Smooth muscle cell of the umbilical artery (primary cell): ENCODE data around the gene SPIRE1. TPM values are rescaled to one million over a fixed set of nuclear protein-coding genes. Genes with fewer than 3 reads are reported as not detected.

Source experiments
- total RNA-seq: library from RNA; depleted of rRNA; stranded (reverse); fragments of >200 nt; gene quantifications from 2 replicates; pipeline ENCODE4 v1.2.3, GENCODE V29; 2014

Gene SPIRE1
- 26.4 and 34.0 TPM in 2 replicates for total RNA-seq

DNA sequence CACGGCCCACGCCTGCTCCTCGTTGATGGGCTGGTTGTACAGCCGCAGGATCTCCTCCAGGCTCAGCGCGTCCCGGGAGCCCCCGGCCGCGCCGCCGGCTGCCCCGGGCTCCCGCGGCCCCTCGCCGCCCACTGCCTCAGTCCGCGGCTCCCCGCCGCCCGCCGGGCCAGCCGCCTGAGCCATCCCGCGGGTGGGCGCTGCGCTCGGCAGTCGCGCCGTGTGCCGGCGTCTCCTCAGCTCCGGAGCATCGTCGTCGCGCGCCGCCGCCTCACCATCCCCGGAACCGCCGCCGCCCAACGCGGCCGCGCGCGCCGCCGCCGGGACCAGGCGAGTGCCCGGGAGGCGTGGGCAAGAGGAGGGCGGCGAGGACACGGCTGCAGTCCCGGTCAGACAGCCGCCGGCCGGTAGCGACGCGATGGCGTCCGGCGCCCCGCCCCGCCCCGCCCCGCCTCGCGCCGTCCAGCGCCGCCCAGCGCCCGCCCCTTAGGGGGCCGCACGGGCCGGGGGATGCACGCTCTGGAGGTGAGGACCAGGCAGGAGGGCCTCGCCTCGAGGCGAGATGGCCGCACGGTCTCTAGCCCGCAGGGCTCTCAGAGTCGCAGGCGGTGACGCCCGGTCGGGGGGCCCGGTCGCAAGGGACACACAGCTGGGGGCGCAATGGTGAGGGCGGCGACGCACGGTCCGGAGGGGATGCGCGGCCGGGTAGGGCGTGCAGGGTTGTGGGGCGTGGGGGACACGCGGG is at the start of gene SPIRE1:
Gene SPIRE1, minus strand, starts transcription at position 424 of the 742 bp plus-strand sequence. Its CDS starts 241 bp downstream, at position 183.

DNA sequence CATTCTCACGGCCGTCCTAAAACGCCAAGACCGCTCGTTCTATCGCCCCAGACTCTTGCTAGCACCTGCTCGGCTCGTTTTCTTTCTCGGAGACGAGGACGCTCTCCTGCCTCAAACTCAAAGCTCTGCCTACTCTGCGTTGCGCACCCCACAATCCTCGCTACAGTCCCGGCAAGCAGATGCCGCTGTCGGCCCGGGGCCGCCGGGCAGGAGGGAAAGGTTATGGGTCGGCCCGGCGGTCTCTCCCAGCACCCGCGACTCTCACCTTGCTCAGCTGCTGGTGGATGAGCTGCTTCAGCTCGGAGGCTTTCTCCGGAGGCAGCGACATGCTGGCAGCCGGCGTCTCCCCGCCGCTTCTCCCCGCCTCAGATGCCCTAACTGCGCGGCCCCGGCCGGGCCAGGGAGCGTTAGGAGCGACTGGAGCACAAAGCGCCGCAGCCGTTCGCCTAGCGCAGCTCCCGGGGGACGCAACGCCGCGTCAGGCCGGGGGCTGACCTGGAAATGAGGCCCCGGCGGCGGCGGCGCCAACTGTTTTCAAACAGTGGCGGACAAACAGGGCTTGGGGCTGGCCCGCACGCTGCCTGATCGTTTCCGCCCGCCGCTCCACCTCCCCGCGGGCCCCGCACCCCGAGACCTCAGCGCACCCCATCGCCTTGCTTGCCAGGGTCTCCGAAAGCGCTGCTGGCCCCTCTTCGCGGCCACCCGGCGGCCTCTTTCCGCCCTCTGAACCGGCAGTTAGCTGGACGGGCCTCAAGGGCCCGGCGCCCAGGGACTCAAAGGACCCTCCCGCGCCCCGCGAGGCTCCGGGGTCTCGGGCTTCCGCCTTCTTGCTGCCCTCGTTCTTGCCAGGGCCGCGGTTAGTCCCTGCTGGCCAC is 44.6 kb upstream of the SPIRE1 start, which contains the start of the genes CEP76 and PSMG2:
Gene CEP76, minus strand, starts transcription at position 503 of the 875 bp plus-strand sequence. Its CDS starts 175 bp downstream, at position 328.
Gene PSMG2, plus strand, starts transcription at position 822 of the 875 bp plus-strand sequence. CDS start 66 bp downstream, outside the sequence.

Other genes with a start within 250 kb of the SPIRE1 start
- 11.3 TPM in 2 replicates for gene CEP76, start 44.6 kb upstream of the SPIRE1 start, total RNA-seq
- 40.9 and 45.1 TPM in 2 replicates for gene PSMG2, start 44.9 kb upstream of the SPIRE1 start, total RNA-seq
- 26.1 and 29.3 TPM in 2 replicates for gene PTPN2, start 226.1 kb upstream of the SPIRE1 start, total RNA-seq